Measurements from ENCODE around the gene ABCB11. TPM values are rescaled to one million over a fixed set of nuclear protein-coding genes. Genes with fewer than 3 reads are reported as not detected.

The ABCB11 gene
- polyA plus RNA-seq: not detected in 2 replicates
- polyA minus RNA-seq: not detected in 2 replicates

GRCh38 chr2:169031202-169031601, at the start of gene ABCB11:
ABCB11 (minus strand) TSS chr2:169031324; CDS start chr2:169018125, 13,199 bp downstream.
- H3K27ac ChIP-seq (ENCODE audit: low read length): no peak within 1 kb of the TSS
- H3K79me2 ChIP-seq (replicated peaks; ENCODE audit: insufficient read depth, low read length): no peaks in the 10 kb centered on the region
- H3K4me2 ChIP-seq (ENCODE audit: low read length): no peak within 1 kb of the TSS
- no peaks in the 10 kb centered on the region for H3K36me3 ChIP-seq (ENCODE audit: insufficient read depth, low read length)
- TF ChIP-seq SMC3 (conservative IDR thresholded peaks at IDR 0.05; ENCODE audit: poor library complexity) (no peak), EZH2 (IDR thresholded peaks at IDR 0.05; ENCODE audit: borderline replicate concordance, insufficient read depth, low read length, poor library complexity, severe bottlenecking) (no peak), EP300 (conservative IDR thresholded peaks at IDR 0.05; ENCODE audit: poor library complexity, severe bottlenecking) (no peak), MXI1 (conservative IDR thresholded peaks at IDR 0.05; ENCODE audit: poor library complexity, severe bottlenecking) (no peak), REST (IDR thresholded peaks at IDR 0.05; ENCODE audit: borderline replicate concordance) (no peak), CTCF (IDR thresholded peaks at IDR 0.05; ENCODE audit: poor library complexity, severe bottlenecking) (no peak), RAD21 (conservative IDR thresholded peaks at IDR 0.05) (no peak), POLR2AphosphoS5 (IDR thresholded peaks at IDR 0.05) (no peak), TAF1 (IDR thresholded peaks at IDR 0.05; ENCODE audit: low read depth) (no peak)
- no peaks in the 10 kb centered on the region for H4K20me1 ChIP-seq (ENCODE audit: insufficient read depth)
- no peak within 1 kb of the TSS for H3K4me3 ChIP-seq (ENCODE audit: low read length)
- no peaks in the 10 kb centered on the region for H3K9me2 ChIP-seq (ENCODE audit: insufficient read depth, low read length)
- H3K27me3 ChIP-seq (ENCODE audit: insufficient read depth, low read depth, low read length): no peaks in the 10 kb centered on the region
- no peaks in the 10 kb centered on the region for H3F3A ChIP-seq (ENCODE audit: insufficient read depth, low read length, poor library complexity, severe bottlenecking)
- no peaks in the 10 kb centered on the region for H3K9me3 ChIP-seq (ENCODE audit: low read length)
- H3K9ac ChIP-seq (ENCODE audit: low read length): no peak within 1 kb of the TSS
- no peak within 1 kb of the TSS for H2AFZ ChIP-seq (ENCODE audit: low read depth, low read length)

- H3K4me3 ChIP-seq (ENCODE audit: low read length): no peak overlapping the region
- H3K9ac ChIP-seq (ENCODE audit: low read length): no peak overlapping the region
- H4K20me1 ChIP-seq (ENCODE audit: insufficient read depth): no peaks in the 10 kb centered on the region
- H3K9me3 ChIP-seq (ENCODE audit: low read length): no peaks in the 10 kb centered on the region
- no peak overlapping the region for H3K4me2 ChIP-seq (ENCODE audit: low read length)
- H3K27ac ChIP-seq (ENCODE audit: low read length): no peak overlapping the region
- H3F3A ChIP-seq (ENCODE audit: insufficient read depth, low read length, poor library complexity, severe bottlenecking): no peaks in the 10 kb centered on the region
- no peaks in the 10 kb centered on the region for H3K36me3 ChIP-seq (ENCODE audit: insufficient read depth, low read length)
- H3K27me3 ChIP-seq (ENCODE audit: insufficient read depth, low read depth, low read length): no peaks in the 10 kb centered on the region
- no peak overlapping the region for H2AFZ ChIP-seq (ENCODE audit: low read depth, low read length)
- H3K79me2 ChIP-seq (replicated peaks; ENCODE audit: insufficient read depth, low read length): no peaks in the 10 kb centered on the region
- no peaks in the 10 kb centered on the region for H3K9me2 ChIP-seq (ENCODE audit: insufficient read depth, low read length)
- TF ChIP-seq POLR2AphosphoS5 (IDR thresholded peaks at IDR 0.05): no peak
- no peak for TF ChIP-seq TAF1 (IDR thresholded peaks at IDR 0.05; ENCODE audit: low read depth)
- no peak for TF ChIP-seq REST (IDR thresholded peaks at IDR 0.05; ENCODE audit: borderline replicate concordance)
- TF ChIP-seq EZH2 (IDR thresholded peaks at IDR 0.05; ENCODE audit: borderline replicate concordance, insufficient read depth, low read length, poor library complexity, severe bottlenecking): no peak
- no peak for TF ChIP-seq RAD21 (conservative IDR thresholded peaks at IDR 0.05)
- no peak for TF ChIP-seq CTCF (IDR thresholded peaks at IDR 0.05; ENCODE audit: poor library complexity, severe bottlenecking)
- TF ChIP-seq EP300 (conservative IDR thresholded peaks at IDR 0.05; ENCODE audit: poor library complexity, severe bottlenecking): no peak
- no peak for TF ChIP-seq MXI1 (conservative IDR thresholded peaks at IDR 0.05; ENCODE audit: poor library complexity, severe bottlenecking)
- no peak for TF ChIP-seq SMC3 (conservative IDR thresholded peaks at IDR 0.05; ENCODE audit: poor library complexity)
These were observed 49.3 kb upstream of the ABCB11 start for GRCh38 chr2:169080250-169081069.

Measured in neural cell (in vitro differentiated cells).